ENCODE measurements around the gene CD247.

DNA sequence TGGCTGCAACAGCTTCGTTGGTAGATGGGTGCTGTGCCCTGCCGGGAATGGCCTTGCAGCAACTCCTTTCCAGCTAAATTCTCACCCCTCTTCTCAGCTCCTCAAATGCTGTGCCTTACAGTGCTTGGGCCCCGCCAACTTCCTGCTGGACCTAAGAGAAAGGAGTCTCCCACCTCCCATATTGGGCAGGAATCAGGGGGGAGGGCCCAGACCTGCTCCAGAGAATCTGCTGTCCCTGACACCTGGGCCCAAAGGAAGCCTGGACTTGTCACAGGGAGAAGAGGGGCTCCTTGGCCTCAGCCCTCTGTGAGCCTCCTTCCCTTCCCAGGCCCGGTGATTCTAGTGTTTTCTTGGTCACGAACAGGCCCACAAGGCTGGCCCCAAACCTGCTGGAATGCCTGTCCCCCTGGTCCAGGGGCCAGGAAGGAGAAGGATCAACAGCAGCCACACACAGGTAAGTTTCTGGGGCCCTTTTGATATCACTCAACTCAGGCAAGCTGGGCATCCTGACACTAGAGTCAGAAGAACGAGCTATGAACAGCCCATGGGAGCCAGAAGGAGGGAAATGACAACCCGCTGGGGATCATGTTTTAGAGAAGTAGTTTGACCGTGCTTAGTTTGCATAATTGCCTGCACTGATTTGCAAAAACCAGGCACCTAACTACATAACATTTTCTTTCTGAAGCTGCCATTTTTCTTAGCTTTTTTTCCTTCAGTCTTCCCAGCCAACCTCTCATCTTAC, 86.2 kb downstream of the CD247 start:
- no peak for TF ChIP-seq EP300 (IDR thresholded peaks at IDR 0.05; ENCODE audit: borderline replicate concordance in 1 of 2, control insufficient read depth in 1 of 2, low read depth in 2 of 2, low read length in 2 of 2)
- TF ChIP-seq REST (IDR thresholded peaks at IDR 0.05; ENCODE audit: low read depth, low read length), result no peak
- TF ChIP-seq POLR2A (IDR thresholded peaks at IDR 0.05; ENCODE audit: low read depth, low read length), result no peak
- no peak for TF ChIP-seq ATF7 (IDR thresholded peaks at IDR 0.05; ENCODE audit: low read depth)
- TF ChIP-seq YY1 (IDR thresholded peaks at IDR 0.05; ENCODE audit: low read depth, low read length), result no peak
- TF ChIP-seq MXI1 (IDR thresholded peaks at IDR 0.05; ENCODE audit: low read depth, low read length), result no peak
